RWPE2 (cell line): Measurements from ENCODE around the gene ANKRD13D.
A peak's percentile ranks its signal among the peaks of the same experiment; 100 is the strongest.

ENCODE experiments used
- ATAC-seq: fragments of 200-7000 bp; cut with Tn5 transposase; 3 replicates; pipeline ENCODE4 v1.9.1; 2021; ENCODE audit warnings: low read depth
- DNase-seq: peaks from one replicate; pipeline ENCODE4 v3.0.0-alpha.2; 2020; ENCODE audit warnings: low spot score
- H3K27ac ChIP-seq: fragments of 450-650 bp; 2 replicates; pipeline ENCODE4 v1.5.1; 2017; ENCODE audit warnings: mild to moderate bottlenecking; ENCODE audit not compliant: poor library complexity, severe bottlenecking
- H3K27me3 ChIP-seq: fragments of 250-450 bp; sonication (Bioruptor Pico); 2 replicates; pipeline ENCODE4 v1.5.1; 2021; ENCODE audit warnings: mild to moderate bottlenecking, moderate library complexity; ENCODE audit not compliant: insufficient read depth, poor library complexity, severe bottlenecking
- H3K36me3 ChIP-seq: fragments of 250-450 bp; sonication (Bioruptor Pico); 2 replicates; pipeline ENCODE4 v1.5.1; 2020; ENCODE audit warnings: low read depth, mild to moderate bottlenecking, moderate library complexity
- H3K4me1 ChIP-seq: fragments of 250-450 bp; sonication (Bioruptor Pico); 2 replicates; pipeline ENCODE4 v1.5.1; 2021; ENCODE audit warnings: mild to moderate bottlenecking, moderate library complexity; ENCODE audit not compliant: insufficient read depth, poor library complexity, severe bottlenecking
- H3K4me3 ChIP-seq: fragments of 250-450 bp; sonication (Bioruptor Pico); 2 replicates; pipeline ENCODE4 v1.5.1; 2021; ENCODE audit warnings: mild to moderate bottlenecking, moderate library complexity; ENCODE audit not compliant: severe bottlenecking
- H3K9me3 ChIP-seq: fragments of 250-450 bp; sonication (Bioruptor Pico); 2 replicates; pipeline ENCODE4 v1.5.1; 2021; ENCODE audit warnings: mild to moderate bottlenecking, moderate library complexity; ENCODE audit not compliant: severe bottlenecking
- TF ChIP-seq, protein P1 (sequence below): fragments of 450-650 bp; IDR thresholded peaks from one replicate; pipeline ENCODE4 v1.5.1; 2017; ENCODE audit warnings: mild to moderate bottlenecking, moderate library complexity; ENCODE audit not compliant: poor library complexity, severe bottlenecking

Gene ANKRD13D

DNA sequence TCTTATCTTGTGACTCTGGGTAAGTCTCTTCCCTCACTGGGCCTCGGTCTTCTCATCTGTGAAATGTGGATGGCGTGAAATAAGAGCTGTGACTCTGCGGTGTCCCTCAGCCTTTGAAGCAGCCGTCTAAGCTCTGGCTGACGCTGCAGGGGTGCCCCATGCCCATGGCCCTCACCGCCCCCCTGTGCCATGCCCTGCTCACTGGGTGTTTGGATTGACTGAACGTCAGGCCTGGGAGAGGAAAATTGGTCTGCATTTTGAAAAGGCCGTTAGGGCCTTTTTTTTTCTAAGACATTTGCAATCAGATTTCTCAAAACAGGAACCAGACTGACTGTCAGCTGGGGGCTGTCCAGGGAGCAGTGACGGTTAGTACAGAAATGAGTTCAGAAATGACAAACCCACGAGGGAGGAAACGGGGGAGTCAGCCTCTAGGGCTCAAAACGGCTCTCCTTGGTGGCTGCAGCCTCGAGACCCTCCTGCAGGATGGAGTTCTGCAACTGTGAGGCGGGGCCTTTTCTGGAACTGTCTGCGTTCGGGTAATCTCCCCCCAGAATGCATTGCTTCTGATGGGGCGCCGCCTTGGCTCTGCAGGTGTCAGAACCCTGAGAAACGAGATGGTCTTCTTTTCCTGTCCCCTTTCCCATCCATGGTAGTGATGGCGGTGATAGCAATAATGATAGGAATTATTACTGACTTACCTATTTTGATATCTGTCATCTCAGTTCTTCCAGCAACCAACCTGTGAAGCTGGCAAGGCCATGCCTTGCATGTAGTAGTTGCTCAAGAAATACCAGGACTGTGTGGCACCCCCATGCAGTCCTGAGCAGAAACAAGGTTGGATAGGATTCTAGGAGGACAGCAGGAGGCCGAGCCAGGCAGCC lies 20.8 kb upstream of the ANKRD13D start:
- Histone ChIP-seq H3K27me3 (no peaks in the 10 kb centered on the region), H3K27ac (peak overlapping the region; percentile 83), H3K4me1 (peaks cover 35% of the 10 kb centered on the region), H3K36me3 (peaks cover 29% of the 10 kb centered on the region), H3K9me3 (no peaks in the 10 kb centered on the region), H3K4me3 (no peak overlapping the region)
- DNase-seq (no peak), ATAC-seq (no peak)
- TF ChIP-seq, protein P1, sequence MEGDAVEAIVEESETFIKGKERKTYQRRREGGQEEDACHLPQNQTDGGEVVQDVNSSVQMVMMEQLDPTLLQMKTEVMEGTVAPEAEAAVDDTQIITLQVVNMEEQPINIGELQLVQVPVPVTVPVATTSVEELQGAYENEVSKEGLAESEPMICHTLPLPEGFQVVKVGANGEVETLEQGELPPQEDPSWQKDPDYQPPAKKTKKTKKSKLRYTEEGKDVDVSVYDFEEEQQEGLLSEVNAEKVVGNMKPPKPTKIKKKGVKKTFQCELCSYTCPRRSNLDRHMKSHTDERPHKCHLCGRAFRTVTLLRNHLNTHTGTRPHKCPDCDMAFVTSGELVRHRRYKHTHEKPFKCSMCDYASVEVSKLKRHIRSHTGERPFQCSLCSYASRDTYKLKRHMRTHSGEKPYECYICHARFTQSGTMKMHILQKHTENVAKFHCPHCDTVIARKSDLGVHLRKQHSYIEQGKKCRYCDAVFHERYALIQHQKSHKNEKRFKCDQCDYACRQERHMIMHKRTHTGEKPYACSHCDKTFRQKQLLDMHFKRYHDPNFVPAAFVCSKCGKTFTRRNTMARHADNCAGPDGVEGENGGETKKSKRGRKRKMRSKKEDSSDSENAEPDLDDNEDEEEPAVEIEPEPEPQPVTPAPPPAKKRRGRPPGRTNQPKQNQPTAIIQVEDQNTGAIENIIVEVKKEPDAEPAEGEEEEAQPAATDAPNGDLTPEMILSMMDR: no peak

DNA sequence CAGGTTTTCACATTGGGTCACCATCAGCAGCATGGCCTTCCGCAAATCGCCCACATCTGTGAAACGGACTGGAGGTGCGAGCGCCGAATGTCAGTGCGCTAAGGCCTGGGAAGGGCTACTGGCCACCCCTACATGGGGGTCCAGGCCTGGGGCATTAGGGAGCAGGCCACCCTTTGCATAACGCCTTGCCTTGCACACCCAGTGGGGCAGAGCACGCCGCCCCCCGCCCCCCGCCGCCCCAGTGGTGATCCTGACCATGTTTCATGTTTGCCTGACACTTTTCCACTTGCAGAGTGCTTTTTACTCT lies 20.2 kb upstream of the ANKRD13D start:
- Histone ChIP-seq H3K27me3 (no peaks in the 10 kb centered on the region), H3K36me3 (peaks cover 29% of the 10 kb centered on the region), H3K4me3 (no peak overlapping the region), H3K27ac (peak overlapping the region; percentile 83), H3K4me1 (peaks cover 30% of the 10 kb centered on the region), H3K9me3 (no peaks in the 10 kb centered on the region)
- no peak for ATAC-seq
- TF ChIP-seq, protein P1: no peak
- no peak for DNase-seq

- DNase-seq (peak; percentile 38), ATAC-seq (no peak)
- TF ChIP-seq, protein P1: no peak
- peak overlapping the region; percentile 83 for H3K27ac ChIP-seq
- H3K27me3 ChIP-seq: no peaks in the 10 kb centered on the region
- H3K36me3 ChIP-seq: peaks cover 30% of the 10 kb centered on the region
- no peaks in the 10 kb centered on the region for H3K9me3 ChIP-seq
- peaks cover 29% of the 10 kb centered on the region for H3K4me1 ChIP-seq
- H3K4me3 ChIP-seq: no peak overlapping the region
These were observed 19.5 kb upstream of the ANKRD13D start for GRCh38 chr11:67269401-67270255.

GRCh38 chr11:67270256-67271204 lies 18.6 kb upstream of the ANKRD13D start:
- Histone ChIP-seq H3K36me3 (peaks cover 32% of the 10 kb centered on the region), H3K4me1 (peaks cover 25% of the 10 kb centered on the region), H3K27ac (peak overlapping the region; percentile 83), H3K4me3 (no peak overlapping the region), H3K27me3 (no peaks in the 10 kb centered on the region), H3K9me3 (no peaks in the 10 kb centered on the region)
- DNase-seq: peak; percentile 52
- ATAC-seq: peak; percentile 58
- TF ChIP-seq, protein P1: no peak
